ENCODE results near the gene CIDEA. TPM values are rescaled to one million over a fixed set of nuclear protein-coding genes. Genes with fewer than 3 reads are reported as not detected.

Gene CIDEA
- total RNA-seq, 1 donor from 2014 or later: not detected

- Histone ChIP-seq H3K4me1 (peaks cover 11% of the 10 kb centered on the region), H3K27me3 (peaks cover 42% of the 10 kb centered on the region), H3K9me3 (no peaks in the 10 kb centered on the region), H3K27ac (no peak overlapping the region), H3K36me3 (no peaks in the 10 kb centered on the region), H3K4me3 (no peak overlapping the region)
- TF ChIP-seq, protein P1, sequence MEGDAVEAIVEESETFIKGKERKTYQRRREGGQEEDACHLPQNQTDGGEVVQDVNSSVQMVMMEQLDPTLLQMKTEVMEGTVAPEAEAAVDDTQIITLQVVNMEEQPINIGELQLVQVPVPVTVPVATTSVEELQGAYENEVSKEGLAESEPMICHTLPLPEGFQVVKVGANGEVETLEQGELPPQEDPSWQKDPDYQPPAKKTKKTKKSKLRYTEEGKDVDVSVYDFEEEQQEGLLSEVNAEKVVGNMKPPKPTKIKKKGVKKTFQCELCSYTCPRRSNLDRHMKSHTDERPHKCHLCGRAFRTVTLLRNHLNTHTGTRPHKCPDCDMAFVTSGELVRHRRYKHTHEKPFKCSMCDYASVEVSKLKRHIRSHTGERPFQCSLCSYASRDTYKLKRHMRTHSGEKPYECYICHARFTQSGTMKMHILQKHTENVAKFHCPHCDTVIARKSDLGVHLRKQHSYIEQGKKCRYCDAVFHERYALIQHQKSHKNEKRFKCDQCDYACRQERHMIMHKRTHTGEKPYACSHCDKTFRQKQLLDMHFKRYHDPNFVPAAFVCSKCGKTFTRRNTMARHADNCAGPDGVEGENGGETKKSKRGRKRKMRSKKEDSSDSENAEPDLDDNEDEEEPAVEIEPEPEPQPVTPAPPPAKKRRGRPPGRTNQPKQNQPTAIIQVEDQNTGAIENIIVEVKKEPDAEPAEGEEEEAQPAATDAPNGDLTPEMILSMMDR (IDR thresholded peaks at IDR 0.05): no peak
- intact Hi-C loops (cut with DNase I): no loop called here
- ATAC-seq (no peak), DNase-seq (no peak)
These were observed 1.1 kb upstream of the CIDEA start for GRCh38 chr18:12253027-12253426.

DNA sequence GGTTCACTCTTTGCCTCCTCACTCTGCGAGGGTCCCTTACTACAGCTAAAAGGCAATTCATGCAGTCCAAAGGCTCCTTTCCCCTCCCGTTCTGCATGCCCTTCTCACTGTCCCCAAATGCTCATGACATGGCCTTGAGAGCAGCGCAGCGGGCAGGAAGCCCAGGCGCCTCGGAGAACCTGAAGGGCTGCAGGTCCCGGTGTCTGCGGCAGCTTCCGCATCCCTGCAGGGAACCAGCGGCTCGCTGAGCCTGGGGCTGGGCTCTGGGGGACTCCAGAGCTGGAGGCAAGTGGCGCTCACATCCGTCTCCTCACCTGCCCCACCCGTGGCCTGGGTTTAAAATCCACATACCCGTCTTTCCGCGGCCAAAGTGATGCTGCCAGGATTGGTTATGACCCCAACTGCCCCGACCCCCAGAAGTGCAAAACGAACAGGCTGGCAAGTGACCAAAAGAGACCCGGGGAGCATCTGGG lies 462 bp upstream of the CIDEA start:
- intact Hi-C loops (cut with DNase I): no loop called here
- Histone ChIP-seq H3K27me3 (peaks cover 42% of the 10 kb centered on the region), H3K27ac (no peak overlapping the region), H3K4me1 (peaks cover 11% of the 10 kb centered on the region), H3K4me3 (no peak overlapping the region), H3K36me3 (no peaks in the 10 kb centered on the region), H3K9me3 (no peaks in the 10 kb centered on the region)
- TF ChIP-seq, protein P1 (IDR thresholded peaks at IDR 0.05): no peak
- no peak for DNase-seq
- peak; percentile 15 for ATAC-seq

- H3K4me1 ChIP-seq: peaks cover 11% of the 10 kb centered on the region
- H3K27me3 ChIP-seq: peaks cover 34% of the 10 kb centered on the region
- DNase-seq (no peak), ATAC-seq (no peak)
- no peak overlapping the region for H3K27ac ChIP-seq
- H3K4me3 ChIP-seq: no peak overlapping the region
- H3K9me3 ChIP-seq: no peaks in the 10 kb centered on the region
- TF ChIP-seq, protein P1 (IDR thresholded peaks at IDR 0.05): no peak
- no peaks in the 10 kb centered on the region for H3K36me3 ChIP-seq
- intact Hi-C loops (cut with DNase I): no loop called here
These were observed 805 bp downstream of the CIDEA start for GRCh38 chr18:12254820-12255511.

GRCh38 chr18:12255626-12256026 lies 1.5 kb downstream of the CIDEA start:
- Histone ChIP-seq H3K27me3 (peaks cover 34% of the 10 kb centered on the region), H3K4me1 (peaks cover 11% of the 10 kb centered on the region), H3K9me3 (no peaks in the 10 kb centered on the region), H3K4me3 (no peak overlapping the region), H3K27ac (no peak overlapping the region), H3K36me3 (no peaks in the 10 kb centered on the region)
- TF ChIP-seq, protein P1 (IDR thresholded peaks at IDR 0.05): no peak
- intact Hi-C loops (cut with DNase I): no loop called here
- peak; percentile 6 for ATAC-seq
- DNase-seq: no peak

- no peaks in the 10 kb centered on the region for H3K36me3 ChIP-seq
- H3K4me3 ChIP-seq: no peak overlapping the region
- TF ChIP-seq, protein P1 (IDR thresholded peaks at IDR 0.05): no peak
- DNase-seq: no peak
- peaks cover 33% of the 10 kb centered on the region for H3K27me3 ChIP-seq
- intact Hi-C loops (cut with DNase I): no loop called here
- no peaks in the 10 kb centered on the region for H3K9me3 ChIP-seq
- H3K27ac ChIP-seq: no peak overlapping the region
- peaks cover 11% of the 10 kb centered on the region for H3K4me1 ChIP-seq
- no peak for ATAC-seq
These were observed 2.8 kb downstream of the CIDEA start for GRCh38 chr18:12256951-12257350.
